BLaER1 (cell line): ENCODE results near the gene SLC22A1.
"Not testable (repeated sequence)": the region's sequence is repeated elsewhere in the genome, so short reads cannot be mapped to it uniquely, and the experiment has no call there.

Experiments used
- H3K27ac ChIP-seq: shearing (Covaris generic); formaldehyde crosslinking; 2 replicates; pipeline ENCODE4 v1.8.1; 2022
- H3K27me3 ChIP-seq: shearing (Covaris generic); formaldehyde crosslinking; 2 replicates; pipeline ENCODE4 v1.8.1; 2022
- H3K36me3 ChIP-seq: shearing (Covaris generic); formaldehyde crosslinking; 2 replicates; pipeline ENCODE4 v1.8.1; 2022
- H3K4me1 ChIP-seq: shearing (Covaris generic); formaldehyde crosslinking; 2 replicates; pipeline ENCODE4 v1.8.1; 2022
- H3K4me2 ChIP-seq: shearing (Covaris generic); formaldehyde crosslinking; 2 replicates; pipeline ENCODE4 v1.8.1; 2022
- H3K4me3 ChIP-seq: shearing (Covaris generic); formaldehyde crosslinking; 2 replicates; pipeline ENCODE4 v1.8.1; 2022
- H3K9ac ChIP-seq: shearing (Covaris generic); formaldehyde crosslinking; 2 replicates; pipeline ENCODE4 v1.8.1; 2022
- H3K9me3 ChIP-seq: shearing (Covaris generic); formaldehyde crosslinking; 2 replicates; pipeline ENCODE4 v1.8.1; 2022
- H4K20me1 ChIP-seq: shearing (Covaris generic); formaldehyde crosslinking; 2 replicates; pipeline ENCODE4 v1.8.1; 2022
- Cebpa-rat ChIP-seq: shearing (Covaris generic); IDR thresholded peaks from 2 replicates; pipeline ENCODE4 v1.8.1; 2022

The SLC22A1 gene

DNA sequence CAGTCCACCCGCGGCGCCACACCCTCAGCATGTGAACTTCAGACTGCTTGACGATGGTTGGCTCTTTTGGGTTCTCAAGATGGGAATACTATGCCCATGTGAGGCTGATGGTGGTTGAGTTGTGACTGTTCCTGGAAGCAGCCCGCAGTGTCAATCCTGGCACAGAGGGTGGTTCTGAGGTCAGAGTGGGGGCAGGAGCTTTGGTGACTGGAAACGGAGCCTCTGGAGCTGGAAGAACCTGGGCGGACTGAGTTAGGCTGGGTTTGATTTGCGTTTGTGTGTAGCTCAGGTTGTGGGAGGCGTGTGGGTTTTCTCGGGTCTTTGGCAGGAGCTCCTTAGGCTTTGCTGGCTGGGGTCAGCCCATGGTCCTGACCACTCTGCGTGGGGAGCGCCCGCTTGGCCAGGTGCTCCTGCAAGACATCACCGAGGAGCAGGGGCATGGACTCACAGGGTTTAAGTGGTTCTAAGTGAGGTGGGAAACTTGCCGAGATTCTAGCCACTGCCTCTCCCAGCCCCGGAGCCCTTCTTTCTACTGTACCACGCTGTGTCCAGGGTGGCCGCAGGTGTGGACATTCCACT, 37.3 kb upstream of the SLC22A1 start:
- H3K27ac ChIP-seq: no peak overlapping the region

DNA sequence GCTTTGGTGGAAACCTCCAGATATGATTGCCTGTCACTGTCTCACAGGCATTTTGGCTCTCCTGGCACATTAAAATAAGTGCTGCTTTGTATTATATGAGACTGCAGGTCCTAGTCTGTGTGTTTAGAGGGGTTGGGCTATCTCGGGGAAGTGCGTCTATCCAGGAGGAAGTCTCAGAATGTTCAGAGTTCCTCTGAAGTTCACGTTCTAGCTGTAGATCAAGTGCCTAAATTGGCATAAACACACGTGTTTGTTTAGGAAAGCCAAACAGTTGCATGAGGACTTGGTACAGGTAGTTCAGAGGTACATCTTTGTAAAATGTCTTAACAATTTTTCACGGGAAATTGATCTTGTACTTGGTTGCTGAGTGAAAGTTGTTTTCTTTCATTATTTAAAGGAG, 36.4 kb upstream of the SLC22A1 start:
- Histone ChIP-seq H3K36me3 (peaks cover 100% of the 10 kb centered on the region), H3K27me3 (no peaks in the 10 kb centered on the region), H4K20me1 (peaks cover 12% of the 10 kb centered on the region; the same call in 1 of the 2 replicates), H3K4me1 (peaks cover 14% of the 10 kb centered on the region), H3K9me3 (peaks cover 6% of the 10 kb centered on the region; the same call in 1 of the 2 replicates), H3K27ac (no peak overlapping the region), H3K4me3 (no peak overlapping the region), H3K9ac (no peak overlapping the region), H3K4me2 (no peak overlapping the region)
- TF ChIP-seq Cebpa-rat: no peak

More for the DNA sequence above, 37.3 kb upstream of the SLC22A1 start:
- no peak overlapping the region for H3K4me2 ChIP-seq
- H3K36me3 ChIP-seq: peaks cover 100% of the 10 kb centered on the region
- H3K4me1 ChIP-seq: peaks cover 14% of the 10 kb centered on the region
- H3K9ac ChIP-seq: no peak overlapping the region
- no peak overlapping the region for H3K4me3 ChIP-seq
- no peaks in the 10 kb centered on the region for H3K27me3 ChIP-seq
- H3K9me3 ChIP-seq: peaks cover 6% of the 10 kb centered on the region; the same call in 1 of the 2 replicates
- TF ChIP-seq Cebpa-rat: no peak
- H4K20me1 ChIP-seq: peaks cover 12% of the 10 kb centered on the region; the same call in 1 of the 2 replicates

DNA sequence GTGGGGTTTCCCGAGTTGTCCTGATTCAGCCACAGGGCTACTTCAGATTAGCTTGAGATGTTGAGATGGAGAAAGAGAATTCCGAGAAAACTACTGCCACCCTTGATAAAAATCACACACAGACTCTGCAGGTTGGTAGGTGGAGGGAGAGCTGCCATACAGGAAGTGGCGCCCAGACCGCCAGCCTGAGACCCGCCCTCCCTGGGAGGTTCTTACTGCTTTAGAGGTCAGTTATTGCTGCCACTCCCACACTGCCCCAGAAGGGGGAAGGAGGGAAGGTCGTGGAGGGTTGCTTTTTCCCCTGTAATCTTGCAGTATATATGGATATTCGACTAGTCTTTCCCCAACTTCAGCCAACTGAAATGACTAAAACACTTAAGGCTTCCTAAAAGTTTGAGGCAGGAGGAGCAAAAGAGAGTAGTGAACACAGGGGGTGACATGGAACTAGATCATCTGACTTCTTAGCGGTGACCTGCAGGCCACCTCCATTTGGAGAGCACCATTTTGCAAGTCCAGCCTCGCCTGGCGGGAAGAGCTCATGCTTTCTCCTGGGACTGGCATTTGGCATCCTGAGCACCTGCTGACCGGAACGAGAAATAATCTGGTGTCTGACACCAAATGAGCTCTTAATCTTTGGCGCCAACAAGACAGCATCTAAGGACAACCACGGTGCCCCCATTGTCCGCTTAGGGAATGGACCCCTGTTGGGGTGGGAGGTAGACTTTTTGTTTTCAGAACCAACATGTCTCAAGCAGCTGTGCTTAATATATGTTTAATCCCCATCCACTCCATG, 35.7 kb upstream of the SLC22A1 start:
- TF ChIP-seq Cebpa-rat: no peak
- Histone ChIP-seq H4K20me1 (peaks cover 12% of the 10 kb centered on the region; the same call in 1 of the 2 replicates), H3K4me2 (no peak overlapping the region), H3K27ac (no peak overlapping the region), H3K4me3 (no peak overlapping the region), H3K9me3 (peaks cover 6% of the 10 kb centered on the region; the same call in 1 of the 2 replicates), H3K36me3 (peaks cover 100% of the 10 kb centered on the region), H3K27me3 (no peaks in the 10 kb centered on the region), H3K4me1 (peaks cover 14% of the 10 kb centered on the region), H3K9ac (no peak overlapping the region)

GRCh38 chr6:160086754-160087153, 34.9 kb upstream of the SLC22A1 start:
- peaks cover 17% of the 10 kb centered on the region; the same call in 1 of the 2 replicates for H4K20me1 ChIP-seq

DNA sequence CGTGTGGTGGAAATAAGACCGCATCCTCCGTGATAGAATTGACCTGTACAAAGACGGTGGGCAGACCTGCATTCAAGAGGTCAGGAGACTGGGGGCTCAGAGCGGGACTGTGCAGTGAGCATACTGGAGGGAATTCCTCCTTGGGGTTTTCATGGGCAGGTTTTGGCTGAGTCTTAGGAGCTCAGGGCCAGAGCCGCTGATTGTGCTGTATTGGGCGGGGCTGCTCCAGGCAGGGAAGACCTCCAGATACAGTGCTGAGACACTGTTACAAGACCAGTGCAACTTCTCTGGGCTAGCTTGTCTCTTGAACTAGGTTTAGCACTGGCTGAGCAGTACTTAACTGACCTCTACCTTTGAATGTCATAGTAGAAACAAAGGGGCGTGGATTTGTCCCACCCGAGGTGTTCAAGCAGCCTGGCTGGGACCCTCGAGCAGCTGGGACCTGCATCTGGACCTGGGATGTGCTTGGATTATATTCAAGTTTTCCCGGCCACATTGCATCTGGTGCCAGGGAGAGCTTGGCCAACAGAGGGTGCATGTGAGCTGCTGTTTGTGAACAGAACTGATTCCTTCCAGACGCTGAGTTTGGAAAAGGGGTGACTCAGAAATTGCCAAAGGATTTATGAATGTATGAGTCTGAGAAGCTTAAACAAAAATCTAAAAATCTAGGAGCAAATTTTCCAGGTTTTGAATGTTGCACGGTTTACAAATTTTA, 33.4 kb upstream of the SLC22A1 start:
- Histone ChIP-seq H3K27me3 (no peaks in the 10 kb centered on the region), H4K20me1 (peaks cover 28% of the 10 kb centered on the region), H3K9ac (no peak overlapping the region), H3K4me3 (no peak overlapping the region), H3K27ac (no peak overlapping the region), H3K4me2 (no peak overlapping the region), H3K4me1 (no peaks in the 10 kb centered on the region), H3K36me3 (peaks cover 100% of the 10 kb centered on the region), H3K9me3 (no peaks in the 10 kb centered on the region)
- no peak for TF ChIP-seq Cebpa-rat

More at GRCh38 chr6:160086754-160087153, 34.9 kb upstream of the SLC22A1 start:
- Histone ChIP-seq H3K9me3 (no peaks in the 10 kb centered on the region), H3K27me3 (no peaks in the 10 kb centered on the region), H3K27ac (no peak overlapping the region), H3K4me2 (no peak overlapping the region), H3K4me3 (no peak overlapping the region), H3K36me3 (peaks cover 100% of the 10 kb centered on the region), H3K9ac (no peak overlapping the region), H3K4me1 (peaks cover 14% of the 10 kb centered on the region)
- no peak for TF ChIP-seq Cebpa-rat

GRCh38 chr6:160088784-160089533, 32.7 kb upstream of the SLC22A1 start:
- H3K27me3 ChIP-seq: no peaks in the 10 kb centered on the region
- H4K20me1 ChIP-seq: peaks cover 36% of the 10 kb centered on the region

DNA sequence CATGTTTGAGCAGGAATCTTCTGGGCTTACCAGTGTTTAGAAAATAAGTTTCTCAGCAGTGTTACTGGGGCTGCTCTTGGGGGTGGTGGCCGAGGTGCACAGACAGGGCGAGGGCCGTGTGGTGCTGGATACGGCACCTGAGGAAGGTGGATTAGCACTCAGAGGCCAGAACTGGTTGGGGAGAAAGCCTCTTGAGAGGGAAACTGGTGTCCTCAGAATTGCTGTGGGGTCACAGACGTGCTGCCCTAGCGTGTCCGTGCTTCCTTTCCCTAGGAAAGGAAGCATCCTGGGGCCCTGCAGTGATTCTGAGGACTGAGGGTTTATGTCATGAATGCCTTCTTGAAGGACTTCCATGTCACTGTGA, 32.1 kb upstream of the SLC22A1 start:
- Histone ChIP-seq H3K9ac (no peak overlapping the region), H3K27ac (no peak overlapping the region), H3K4me2 (no peak overlapping the region), H3K4me1 (no peaks in the 10 kb centered on the region), H3K9me3 (no peaks in the 10 kb centered on the region), H3K4me3 (no peak overlapping the region), H3K36me3 (peaks cover 100% of the 10 kb centered on the region), H4K20me1 (peaks cover 38% of the 10 kb centered on the region), H3K27me3 (no peaks in the 10 kb centered on the region)
- TF ChIP-seq Cebpa-rat: no peak

More at GRCh38 chr6:160088784-160089533, 32.7 kb upstream of the SLC22A1 start:
- Histone ChIP-seq H3K4me3 (no peak overlapping the region), H3K9me3 (no peaks in the 10 kb centered on the region), H3K4me2 (no peak overlapping the region), H3K27ac (no peak overlapping the region), H3K36me3 (peaks cover 100% of the 10 kb centered on the region), H3K9ac (no peak overlapping the region), H3K4me1 (no peaks in the 10 kb centered on the region)
- no peak for TF ChIP-seq Cebpa-rat

GRCh38 chr6:160090442-160091239, 31.0 kb upstream of the SLC22A1 start:
- H3K27ac ChIP-seq, H3K9me3 ChIP-seq, H3K4me1 ChIP-seq, H3K9ac ChIP-seq, H3K27me3 ChIP-seq, H3K4me3 ChIP-seq, H3K4me2 ChIP-seq: not testable (repeated sequence)
- peaks cover 99% of the 10 kb centered on the region for H3K36me3 ChIP-seq
- peaks cover 41% of the 10 kb centered on the region for H4K20me1 ChIP-seq

- H3K27ac ChIP-seq, H3K9me3 ChIP-seq, H3K27me3 ChIP-seq, H3K4me2 ChIP-seq, H3K4me3 ChIP-seq, H3K4me1 ChIP-seq, H3K9ac ChIP-seq: not testable (repeated sequence)
- H3K36me3 ChIP-seq: peaks cover 99% of the 10 kb centered on the region
- H4K20me1 ChIP-seq: peaks cover 54% of the 10 kb centered on the region
These were observed 29.4 kb upstream of the SLC22A1 start for GRCh38 chr6:160092176-160092575.
